ENCODE data around the gene OCA2.

DNA sequence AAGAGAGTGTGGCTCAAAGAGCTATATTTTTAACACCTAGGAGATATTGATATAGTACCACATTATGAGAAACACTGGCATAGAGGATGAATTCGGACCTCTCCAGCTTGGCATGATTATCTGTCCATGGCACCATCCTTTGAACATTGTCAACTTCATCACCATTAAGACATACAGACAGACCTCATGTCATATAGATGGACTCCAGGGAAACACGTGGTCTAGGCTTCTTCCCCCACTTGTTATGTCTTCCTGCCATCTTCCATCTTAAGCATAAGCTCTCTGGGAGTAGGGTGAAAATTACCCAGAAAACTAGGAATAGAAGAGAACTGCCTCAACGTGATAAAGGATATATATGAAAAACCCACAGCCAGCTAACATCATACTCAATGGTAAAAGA, 51.8 kb downstream of the OCA2 start:
- TF ChIP-seq, protein P1, sequence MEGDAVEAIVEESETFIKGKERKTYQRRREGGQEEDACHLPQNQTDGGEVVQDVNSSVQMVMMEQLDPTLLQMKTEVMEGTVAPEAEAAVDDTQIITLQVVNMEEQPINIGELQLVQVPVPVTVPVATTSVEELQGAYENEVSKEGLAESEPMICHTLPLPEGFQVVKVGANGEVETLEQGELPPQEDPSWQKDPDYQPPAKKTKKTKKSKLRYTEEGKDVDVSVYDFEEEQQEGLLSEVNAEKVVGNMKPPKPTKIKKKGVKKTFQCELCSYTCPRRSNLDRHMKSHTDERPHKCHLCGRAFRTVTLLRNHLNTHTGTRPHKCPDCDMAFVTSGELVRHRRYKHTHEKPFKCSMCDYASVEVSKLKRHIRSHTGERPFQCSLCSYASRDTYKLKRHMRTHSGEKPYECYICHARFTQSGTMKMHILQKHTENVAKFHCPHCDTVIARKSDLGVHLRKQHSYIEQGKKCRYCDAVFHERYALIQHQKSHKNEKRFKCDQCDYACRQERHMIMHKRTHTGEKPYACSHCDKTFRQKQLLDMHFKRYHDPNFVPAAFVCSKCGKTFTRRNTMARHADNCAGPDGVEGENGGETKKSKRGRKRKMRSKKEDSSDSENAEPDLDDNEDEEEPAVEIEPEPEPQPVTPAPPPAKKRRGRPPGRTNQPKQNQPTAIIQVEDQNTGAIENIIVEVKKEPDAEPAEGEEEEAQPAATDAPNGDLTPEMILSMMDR (IDR thresholded peaks at IDR 0.05): no peak
- no peak for TF ChIP-seq SIN3A (IDR thresholded peaks at IDR 0.05; ENCODE audit: borderline replicate concordance, insufficient read depth, low read depth, low read length)
- TF ChIP-seq POLR2AphosphoS5 (IDR thresholded peaks at IDR 0.05; ENCODE audit: low read depth, low read length): no peak

Data from Panc1 (cell line).